Kidney epithelial cell (primary cell): ENCODE results near the gene C1QA. TPM values are rescaled to one million over a fixed set of nuclear protein-coding genes. Genes with fewer than 3 reads are reported as not detected.

Experiments used
- DNase-seq: peaks from one replicate; pipeline ENCODE4 v3.0.0-alpha.2; 2010; ENCODE audit warnings: low read depth
- H3K27me3 ChIP-seq: 2 replicates; pipeline ENCODE4 v1.6.0; 2011; ENCODE audit warnings: low read length; ENCODE audit not compliant: control insufficient read depth, insufficient read depth
- H3K36me3 ChIP-seq: 2 replicates; pipeline ENCODE4 v1.5.1; 2011; ENCODE audit warnings: low read length; ENCODE audit not compliant: control insufficient read depth, insufficient read depth
- H3K4me3 ChIP-seq: 2 replicates; pipeline ENCODE4 v1.5.1; 2011; ENCODE audit warnings: low read depth, mild to moderate bottlenecking, control low read depth, low read length
- total RNA-seq: library from RNA; depleted of rRNA; stranded (reverse); fragments of >200 nt; gene quantifications from 2 replicates; pipeline ENCODE4 v1.2.3, GENCODE V29; 2015
- TF ChIP-seq, protein P1 (sequence below): IDR thresholded peaks from 2 replicates; pipeline ENCODE4 v1.5.1; 2011; ENCODE audit warnings: mild to moderate bottlenecking, moderate library complexity, low read length, control low read depth, inconsistent platforms; ENCODE audit not compliant: insufficient read depth, poor library complexity, severe bottlenecking

C1QA gene
- total RNA-seq, 1 donor from 2014 or later = 2.2 TPM

DNA sequence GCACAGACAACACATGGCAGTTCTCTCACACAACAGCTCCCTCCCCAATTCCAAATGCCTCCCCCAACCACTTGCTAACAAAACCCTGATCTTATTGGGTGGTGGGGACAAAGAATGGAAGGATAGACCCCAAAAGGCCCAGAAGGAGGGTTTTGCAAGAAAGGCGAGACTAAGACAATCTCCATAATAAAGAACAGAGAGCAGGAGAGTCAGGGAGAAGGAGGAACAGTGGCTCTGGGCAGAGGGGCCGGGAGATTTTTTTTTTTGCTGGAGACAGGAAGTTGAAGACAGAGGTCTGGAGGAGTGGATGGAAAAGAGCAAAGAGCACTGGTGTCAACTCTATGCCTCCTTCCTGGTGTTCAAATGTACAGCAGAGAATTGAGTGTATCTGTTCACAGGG, 6.5 kb upstream of the C1QA start:
- Histone ChIP-seq H3K36me3 (no peaks in the 10 kb centered on the region), H3K27me3 (peaks cover 44% of the 10 kb centered on the region), H3K4me3 (no peak overlapping the region)
- DNase-seq = no peak
- TF ChIP-seq, protein P1, sequence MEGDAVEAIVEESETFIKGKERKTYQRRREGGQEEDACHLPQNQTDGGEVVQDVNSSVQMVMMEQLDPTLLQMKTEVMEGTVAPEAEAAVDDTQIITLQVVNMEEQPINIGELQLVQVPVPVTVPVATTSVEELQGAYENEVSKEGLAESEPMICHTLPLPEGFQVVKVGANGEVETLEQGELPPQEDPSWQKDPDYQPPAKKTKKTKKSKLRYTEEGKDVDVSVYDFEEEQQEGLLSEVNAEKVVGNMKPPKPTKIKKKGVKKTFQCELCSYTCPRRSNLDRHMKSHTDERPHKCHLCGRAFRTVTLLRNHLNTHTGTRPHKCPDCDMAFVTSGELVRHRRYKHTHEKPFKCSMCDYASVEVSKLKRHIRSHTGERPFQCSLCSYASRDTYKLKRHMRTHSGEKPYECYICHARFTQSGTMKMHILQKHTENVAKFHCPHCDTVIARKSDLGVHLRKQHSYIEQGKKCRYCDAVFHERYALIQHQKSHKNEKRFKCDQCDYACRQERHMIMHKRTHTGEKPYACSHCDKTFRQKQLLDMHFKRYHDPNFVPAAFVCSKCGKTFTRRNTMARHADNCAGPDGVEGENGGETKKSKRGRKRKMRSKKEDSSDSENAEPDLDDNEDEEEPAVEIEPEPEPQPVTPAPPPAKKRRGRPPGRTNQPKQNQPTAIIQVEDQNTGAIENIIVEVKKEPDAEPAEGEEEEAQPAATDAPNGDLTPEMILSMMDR = no peak

DNA sequence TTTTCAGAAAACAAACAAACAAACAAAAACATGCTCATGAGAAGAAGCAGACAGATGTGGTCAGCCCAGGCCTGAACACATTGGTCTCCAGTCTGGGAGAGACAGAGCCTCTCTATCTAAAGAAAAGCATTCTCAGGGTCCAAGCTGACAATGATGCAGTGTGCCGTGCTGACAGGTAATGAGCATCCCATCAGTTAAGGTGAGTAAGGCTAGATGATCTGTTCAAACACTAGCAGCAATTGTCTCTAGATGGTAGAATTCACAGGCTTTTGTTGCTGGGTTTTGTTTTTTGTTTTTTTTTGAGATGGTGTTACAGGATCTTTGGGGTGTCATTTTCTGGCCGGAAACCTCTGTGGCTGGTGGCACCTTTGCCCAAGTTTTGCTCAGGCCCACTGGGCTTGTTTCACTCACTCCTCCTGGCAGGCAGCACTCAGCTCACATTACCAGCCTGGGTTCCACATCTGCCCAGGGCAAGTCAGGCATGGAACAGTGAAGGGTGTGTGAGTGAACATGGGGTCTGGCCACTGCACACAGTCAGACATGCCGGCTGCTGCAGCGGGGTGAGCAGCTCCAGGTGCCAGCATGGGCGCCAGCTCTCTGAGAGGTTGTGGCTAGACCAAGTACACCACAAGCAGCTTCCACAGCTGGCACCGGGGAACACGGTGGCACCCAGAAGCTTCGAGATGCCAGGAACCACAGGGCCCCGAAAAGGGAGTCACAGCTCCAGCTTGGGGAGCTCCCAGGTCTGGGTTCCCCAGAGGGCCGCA, 2.5 kb upstream of the C1QA start:
- peaks cover 31% of the 10 kb centered on the region for H3K27me3 ChIP-seq
- H3K4me3 ChIP-seq = no peak overlapping the region
- DNase-seq = no peak
- no peaks in the 10 kb centered on the region for H3K36me3 ChIP-seq
- TF ChIP-seq, protein P1 = no peak

DNA sequence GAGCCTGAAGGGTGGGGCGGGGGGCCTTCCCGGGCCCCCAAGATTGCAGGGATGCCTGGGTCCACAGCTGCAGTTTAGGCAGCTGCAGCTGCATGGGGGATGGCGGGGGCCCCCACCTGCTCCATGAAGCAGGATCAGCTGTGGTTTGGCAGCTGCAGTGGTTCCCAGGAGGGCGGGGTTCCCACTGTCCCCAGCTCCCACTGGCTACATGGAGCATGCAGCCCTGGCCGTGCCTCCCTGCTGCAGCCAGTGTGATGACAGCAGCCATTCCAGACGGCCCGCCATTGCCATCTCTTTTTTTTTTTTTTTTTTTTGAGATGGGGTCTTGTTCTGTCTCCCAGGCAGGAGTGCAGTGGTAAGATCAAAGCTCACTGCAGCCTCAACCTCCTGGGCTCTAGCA, 992 bp upstream of the C1QA start:
- TF ChIP-seq, protein P1 = no peak

DNA sequence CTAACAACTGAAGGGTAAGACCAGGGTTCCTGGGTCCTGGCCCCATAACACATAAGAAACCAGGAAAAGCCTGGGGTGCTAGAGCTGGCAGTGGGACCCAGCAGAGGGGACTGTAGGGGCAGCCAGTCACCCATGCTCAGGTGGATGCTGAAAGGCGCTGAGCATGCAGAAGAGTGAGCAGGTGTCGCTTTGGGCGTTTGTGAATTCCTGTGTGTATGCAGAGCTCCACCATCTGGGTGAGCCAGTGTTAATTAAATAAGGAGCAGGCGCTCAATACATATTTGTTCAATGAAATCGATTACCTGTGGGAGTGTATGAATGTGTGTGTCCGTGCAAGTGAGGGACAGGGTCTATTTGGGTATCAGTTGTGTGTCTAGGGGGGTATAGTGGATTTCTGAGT, 499 bp downstream of the C1QA start:
- no peak for DNase-seq
- Histone ChIP-seq H3K4me3 (no peak overlapping the region), H3K36me3 (no peaks in the 10 kb centered on the region), H3K27me3 (peaks cover 38% of the 10 kb centered on the region)
- TF ChIP-seq, protein P1 = no peak

More for the DNA sequence above, 992 bp upstream of the C1QA start:
- Histone ChIP-seq H3K27me3 (peaks cover 28% of the 10 kb centered on the region), H3K36me3 (no peaks in the 10 kb centered on the region), H3K4me3 (no peak overlapping the region)
- no peak for DNase-seq

DNA sequence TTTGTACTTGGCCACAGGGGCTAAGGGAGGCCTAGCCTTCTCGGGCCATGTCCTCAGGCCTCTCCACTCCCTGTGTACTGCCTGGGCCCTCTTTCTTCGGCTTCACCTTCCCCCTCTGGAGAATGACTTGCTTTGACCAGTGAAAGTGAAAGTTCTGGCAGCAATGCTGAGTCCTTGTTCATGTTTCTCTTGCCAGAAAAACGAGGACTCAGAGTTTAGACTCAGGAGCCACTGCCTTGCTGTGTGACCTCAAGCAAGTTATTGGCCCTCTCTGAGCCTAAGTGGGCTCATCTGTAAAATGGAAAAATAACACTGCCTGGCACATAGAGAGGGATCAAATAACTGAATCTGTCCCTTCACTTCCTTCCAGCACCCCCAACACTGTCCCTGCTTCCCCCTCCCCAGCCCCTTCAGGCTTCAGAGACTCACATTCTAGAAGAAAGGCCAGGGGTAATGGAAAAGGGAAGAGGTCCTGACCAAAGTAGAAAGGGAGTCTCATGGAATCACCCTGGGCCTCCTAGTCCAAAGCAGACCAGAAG, 1.5 kb downstream of the C1QA start:
- H3K27me3 ChIP-seq = peaks cover 44% of the 10 kb centered on the region
- H3K4me3 ChIP-seq = no peak overlapping the region
- TF ChIP-seq, protein P1 = no peak
- DNase-seq = no peak
- H3K36me3 ChIP-seq = no peaks in the 10 kb centered on the region
